SK-N-SH treated with all-trans-retinoic acid at 6 μM for 48 hours (cell line): ENCODE measurements around the gene CTCFL.
A peak's percentile ranks its signal among the peaks of the same experiment; 100 is the strongest.

ENCODE experiments used
- ATAC-seq: fragments of 200-7000 bp; cut with Tn5 transposase; 3 replicates; pipeline ENCODE4 v1.9.1; 2020; ENCODE audit warnings: mild to moderate bottlenecking, moderate library complexity
- ARNTL ChIP-seq: fragments of 450-650 bp; formaldehyde crosslinking; IDR thresholded peaks from 2 replicates; pipeline ENCODE4 v1.5.0; 2020; ENCODE audit warnings: low read depth, mild to moderate bottlenecking, moderate library complexity, borderline replicate concordance
- BACH2 ChIP-seq: fragments of 250-450 bp; sonication (Bioruptor Pico); IDR thresholded peaks from 2 replicates; pipeline ENCODE4 v1.9.0; 2021; ENCODE audit warnings: mild to moderate bottlenecking, borderline replicate concordance
- CSDC2 ChIP-seq: fragments of 250-450 bp; sonication (Bioruptor Pico); IDR thresholded peaks from 2 replicates; pipeline ENCODE4 v1.5.0; 2020; ENCODE audit warnings: mild to moderate bottlenecking, moderate library complexity
- ESRRG ChIP-seq: fragments of 250-450 bp; sonication (Bioruptor Pico); IDR thresholded peaks from 2 replicates; pipeline ENCODE4 v1.6.1; 2021; ENCODE audit warnings: mild to moderate bottlenecking
- GLIS3 ChIP-seq: fragments of 250-450 bp; sonication (Bioruptor Pico); IDR thresholded peaks from 2 replicates; pipeline ENCODE4 v1.5.0; 2020; ENCODE audit warnings: mild to moderate bottlenecking, moderate library complexity
- ISL1 ChIP-seq: fragments of 250-450 bp; sonication (Bioruptor Pico); IDR thresholded peaks from 2 replicates; pipeline ENCODE4 v2.1.2; 2022; ENCODE audit warnings: mild to moderate bottlenecking, moderate library complexity
- OSR1 ChIP-seq: fragments of 250-450 bp; sonication (Bioruptor Pico); IDR thresholded peaks from 2 replicates; pipeline ENCODE4 v1.8.0; 2022; ENCODE audit warnings: moderate library complexity, mild to moderate bottlenecking, inconsistent platforms
- PPARA ChIP-seq: fragments of 250-450 bp; sonication (Bioruptor Pico); IDR thresholded peaks from 2 replicates; pipeline ENCODE4 v1.5.0; 2020; ENCODE audit warnings: mild to moderate bottlenecking, borderline replicate concordance
- RARB ChIP-seq: fragments of 250-450 bp; sonication (Bioruptor Pico); IDR thresholded peaks from 2 replicates; pipeline ENCODE4 v1.8.0; 2021; ENCODE audit warnings: mild to moderate bottlenecking, moderate library complexity
- SNAI2 ChIP-seq: fragments of 250-450 bp; sonication (Bioruptor Pico); IDR thresholded peaks from 2 replicates; pipeline ENCODE4 v1.5.0; 2020; ENCODE audit warnings: mild to moderate bottlenecking, moderate library complexity
- TCF4 ChIP-seq: fragments of 250-450 bp; sonication (Bioruptor Pico); IDR thresholded peaks from 2 replicates; pipeline ENCODE4 v1.8.0; 2021; ENCODE audit warnings: mild to moderate bottlenecking, moderate library complexity, borderline replicate concordance
- ZC3H10 ChIP-seq: fragments of 250-450 bp; sonication (Bioruptor Pico); IDR thresholded peaks from 2 replicates; pipeline ENCODE4 v1.5.1; 2021; ENCODE audit warnings: mild to moderate bottlenecking, moderate library complexity
- ZFP3 ChIP-seq: fragments of 250-450 bp; sonication (Bioruptor Pico); IDR thresholded peaks from 2 replicates; pipeline ENCODE4 v1.5.0; 2020; ENCODE audit warnings: mild to moderate bottlenecking, moderate library complexity
- ZFP30 ChIP-seq: fragments of 450-650 bp; formaldehyde crosslinking; IDR thresholded peaks from 2 replicates; pipeline ENCODE4 v1.5.0; 2022; ENCODE audit warnings: mild to moderate bottlenecking, moderate library complexity
- ZNF565 ChIP-seq: fragments of 450-650 bp; formaldehyde crosslinking; conservative IDR thresholded peaks from 2 replicates; pipeline ENCODE4 v1.5.0; 2020; ENCODE audit warnings: low read depth, mild to moderate bottlenecking, moderate library complexity
- ZNF70 ChIP-seq: fragments of 450-650 bp; formaldehyde crosslinking; IDR thresholded peaks from 2 replicates; pipeline ENCODE4 v1.5.0; 2020; ENCODE audit warnings: mild to moderate bottlenecking, moderate library complexity
- ZNF8 ChIP-seq: fragments of 450-650 bp; formaldehyde crosslinking; IDR thresholded peaks from 2 replicates; pipeline ENCODE4 v1.5.0; 2020; ENCODE audit warnings: mild to moderate bottlenecking, moderate library complexity
- TF ChIP-seq, protein P1 (sequence below): fragments of 250-450 bp; sonication (Bioruptor Pico); IDR thresholded peaks from 2 replicates; pipeline ENCODE4 v1.5.1; 2021; ENCODE audit warnings: mild to moderate bottlenecking, moderate library complexity
- TF ChIP-seq, protein P2 (sequence below): fragments of 250-450 bp; sonication (Bioruptor Pico); IDR thresholded peaks from 2 replicates; pipeline ENCODE4 v1.8.0; 2020; ENCODE audit warnings: mild to moderate bottlenecking, moderate library complexity, borderline replicate concordance
- TF ChIP-seq, protein P3 (sequence below): fragments of 250-450 bp; sonication (Bioruptor Pico); IDR thresholded peaks from 2 replicates; pipeline ENCODE4 v1.8.0; 2021; ENCODE audit warnings: low read depth, mild to moderate bottlenecking, moderate library complexity, borderline replicate concordance
- TF ChIP-seq, protein P4 (sequence below): fragments of 250-450 bp; sonication (Bioruptor Pico); IDR thresholded peaks from 2 replicates; pipeline ENCODE4 v1.5.0; 2020; ENCODE audit warnings: mild to moderate bottlenecking, moderate library complexity

Gene CTCFL

GRCh38 chr20:57465943-57466342 lies 59.0 kb downstream of the CTCFL start (continued):
- TF ChIP-seq ZNF70 (CRISPR knock-in tag) (no peak), ARNTL (no peak), CSDC2 (CRISPR knock-in tag) (no peak), TCF4 (no peak)

DNA sequence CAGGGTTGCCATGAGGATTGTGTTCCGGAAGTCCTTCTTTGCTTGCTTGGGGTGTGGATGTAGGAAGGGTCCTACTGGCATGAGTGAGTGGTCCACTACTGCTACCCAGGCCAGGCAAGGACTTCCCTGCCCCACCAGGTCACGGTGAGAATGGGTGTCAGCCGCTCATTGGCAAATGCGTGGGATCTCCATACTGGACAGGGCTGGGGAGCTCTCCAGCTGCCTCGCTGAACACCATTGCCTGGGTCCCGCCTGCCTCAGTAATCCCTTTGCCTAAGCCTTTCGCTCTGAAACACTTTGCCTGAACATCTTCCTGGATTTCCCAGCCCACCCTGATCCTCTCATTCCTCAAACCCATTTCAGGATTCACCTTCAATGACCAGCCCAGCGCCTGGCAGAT lies 59.5 kb downstream of the CTCFL start:
- no peak for ATAC-seq
- TF ChIP-seq PPARA, result no peak
- no peak for TF ChIP-seq OSR1 (CRISPR knock-in tag)
- TF ChIP-seq ZFP30, result no peak
- TF ChIP-seq, protein P1, sequence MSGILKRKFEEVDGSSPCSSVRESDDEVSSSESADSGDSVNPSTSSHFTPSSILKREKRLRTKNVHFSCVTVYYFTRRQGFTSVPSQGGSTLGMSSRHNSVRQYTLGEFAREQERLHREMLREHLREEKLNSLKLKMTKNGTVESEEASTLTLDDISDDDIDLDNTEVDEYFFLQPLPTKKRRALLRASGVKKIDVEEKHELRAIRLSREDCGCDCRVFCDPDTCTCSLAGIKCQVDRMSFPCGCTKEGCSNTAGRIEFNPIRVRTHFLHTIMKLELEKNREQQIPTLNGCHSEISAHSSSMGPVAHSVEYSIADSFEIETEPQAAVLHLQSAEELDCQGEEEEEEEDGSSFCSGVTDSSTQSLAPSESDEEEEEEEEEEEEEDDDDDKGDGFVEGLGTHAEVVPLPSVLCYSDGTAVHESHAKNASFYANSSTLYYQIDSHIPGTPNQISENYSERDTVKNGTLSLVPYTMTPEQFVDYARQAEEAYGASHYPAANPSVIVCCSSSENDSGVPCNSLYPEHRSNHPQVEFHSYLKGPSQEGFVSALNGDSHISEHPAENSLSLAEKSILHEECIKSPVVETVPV (CRISPR knock-in tag), result no peak
- no peak for TF ChIP-seq TCF4
- no peak for TF ChIP-seq ZC3H10 (CRISPR knock-in tag)
- no peak for TF ChIP-seq ZNF565 (CRISPR knock-in tag)
- TF ChIP-seq RARB (CRISPR knock-in tag), result no peak
- no peak for TF ChIP-seq ARNTL
- TF ChIP-seq, protein P2, sequence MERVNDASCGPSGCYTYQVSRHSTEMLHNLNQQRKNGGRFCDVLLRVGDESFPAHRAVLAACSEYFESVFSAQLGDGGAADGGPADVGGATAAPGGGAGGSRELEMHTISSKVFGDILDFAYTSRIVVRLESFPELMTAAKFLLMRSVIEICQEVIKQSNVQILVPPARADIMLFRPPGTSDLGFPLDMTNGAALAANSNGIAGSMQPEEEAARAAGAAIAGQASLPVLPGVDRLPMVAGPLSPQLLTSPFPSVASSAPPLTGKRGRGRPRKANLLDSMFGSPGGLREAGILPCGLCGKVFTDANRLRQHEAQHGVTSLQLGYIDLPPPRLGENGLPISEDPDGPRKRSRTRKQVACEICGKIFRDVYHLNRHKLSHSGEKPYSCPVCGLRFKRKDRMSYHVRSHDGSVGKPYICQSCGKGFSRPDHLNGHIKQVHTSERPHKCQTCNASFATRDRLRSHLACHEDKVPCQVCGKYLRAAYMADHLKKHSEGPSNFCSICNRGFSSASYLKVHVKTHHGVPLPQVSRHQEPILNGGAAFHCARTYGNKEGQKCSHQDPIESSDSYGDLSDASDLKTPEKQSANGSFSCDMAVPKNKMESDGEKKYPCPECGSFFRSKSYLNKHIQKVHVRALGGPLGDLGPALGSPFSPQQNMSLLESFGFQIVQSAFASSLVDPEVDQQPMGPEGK (CRISPR knock-in tag), result no peak
- TF ChIP-seq CSDC2 (CRISPR knock-in tag), result no peak
- no peak for TF ChIP-seq BACH2
- TF ChIP-seq GLIS3 (CRISPR knock-in tag), result no peak
- TF ChIP-seq ZNF70 (CRISPR knock-in tag), result no peak
- no peak for TF ChIP-seq ISL1 (CRISPR knock-in tag)
- no peak for TF ChIP-seq ESRRG

DNA sequence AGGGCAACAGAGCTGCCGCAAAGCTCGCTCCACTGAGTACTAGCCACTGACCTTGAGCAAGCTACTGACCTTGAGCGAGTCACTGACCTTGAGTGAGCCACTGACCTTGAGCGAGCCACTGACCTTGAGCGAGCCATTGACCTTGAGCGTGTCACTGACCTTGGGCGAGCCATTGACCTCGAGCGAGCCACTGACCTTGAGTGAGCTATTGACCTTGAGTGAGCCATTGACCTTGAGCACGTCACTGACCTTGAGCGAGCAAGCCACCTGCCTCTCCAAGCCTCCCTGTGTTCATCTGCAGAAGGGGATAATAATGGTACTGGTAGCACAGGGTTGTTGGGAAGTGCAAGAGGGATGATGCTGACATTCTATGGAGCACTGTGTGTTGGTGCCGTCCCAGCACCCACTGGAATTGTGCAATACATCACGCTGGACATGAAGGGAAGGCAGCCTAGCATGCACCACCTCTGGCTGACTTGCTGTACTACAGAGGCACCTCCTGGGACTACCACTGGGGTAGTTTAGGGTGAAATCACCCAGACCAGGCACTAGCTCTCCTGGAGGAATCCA lies 60.2 kb downstream of the CTCFL start:
- no peak for TF ChIP-seq ZNF70 (CRISPR knock-in tag)
- TF ChIP-seq ZFP30, result no peak
- TF ChIP-seq ZC3H10 (CRISPR knock-in tag), result no peak
- no peak for TF ChIP-seq CSDC2 (CRISPR knock-in tag)
- no peak for TF ChIP-seq ZNF8
- peak; percentile 25; the same call in 1 of the 3 replicates for ATAC-seq

GRCh38 chr20:57462781-57463180 lies 62.2 kb downstream of the CTCFL start:
- ATAC-seq, result no peak
- no peak for TF ChIP-seq ZC3H10 (CRISPR knock-in tag)
- TF ChIP-seq ISL1 (CRISPR knock-in tag), result no peak
- TF ChIP-seq, protein P3, sequence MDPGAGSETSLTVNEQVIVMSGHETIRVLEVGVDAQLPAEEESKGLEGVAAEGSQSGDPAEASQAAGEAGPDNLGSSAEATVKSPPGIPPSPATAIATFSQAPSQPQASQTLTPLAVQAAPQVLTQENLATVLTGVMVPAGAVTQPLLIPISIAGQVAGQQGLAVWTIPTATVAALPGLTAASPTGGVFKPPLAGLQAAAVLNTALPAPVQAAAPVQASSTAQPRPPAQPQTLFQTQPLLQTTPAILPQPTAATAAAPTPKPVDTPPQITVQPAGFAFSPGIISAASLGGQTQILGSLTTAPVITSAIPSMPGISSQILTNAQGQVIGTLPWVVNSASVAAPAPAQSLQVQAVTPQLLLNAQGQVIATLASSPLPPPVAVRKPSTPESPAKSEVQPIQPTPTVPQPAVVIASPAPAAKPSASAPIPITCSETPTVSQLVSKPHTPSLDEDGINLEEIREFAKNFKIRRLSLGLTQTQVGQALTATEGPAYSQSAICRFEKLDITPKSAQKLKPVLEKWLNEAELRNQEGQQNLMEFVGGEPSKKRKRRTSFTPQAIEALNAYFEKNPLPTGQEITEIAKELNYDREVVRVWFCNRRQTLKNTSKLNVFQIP (CRISPR knock-in tag), result no peak
- TF ChIP-seq ZFP3 (CRISPR knock-in tag), result no peak
- no peak for TF ChIP-seq CSDC2 (CRISPR knock-in tag)
- TF ChIP-seq ZNF565 (CRISPR knock-in tag), result no peak
- no peak for TF ChIP-seq RARB (CRISPR knock-in tag)
- no peak for TF ChIP-seq ZNF70 (CRISPR knock-in tag)
- no peak for TF ChIP-seq ARNTL
- no peak for TF ChIP-seq BACH2
- TF ChIP-seq TCF4, result no peak
- TF ChIP-seq SNAI2 (CRISPR knock-in tag), result no peak
- TF ChIP-seq, protein P4, sequence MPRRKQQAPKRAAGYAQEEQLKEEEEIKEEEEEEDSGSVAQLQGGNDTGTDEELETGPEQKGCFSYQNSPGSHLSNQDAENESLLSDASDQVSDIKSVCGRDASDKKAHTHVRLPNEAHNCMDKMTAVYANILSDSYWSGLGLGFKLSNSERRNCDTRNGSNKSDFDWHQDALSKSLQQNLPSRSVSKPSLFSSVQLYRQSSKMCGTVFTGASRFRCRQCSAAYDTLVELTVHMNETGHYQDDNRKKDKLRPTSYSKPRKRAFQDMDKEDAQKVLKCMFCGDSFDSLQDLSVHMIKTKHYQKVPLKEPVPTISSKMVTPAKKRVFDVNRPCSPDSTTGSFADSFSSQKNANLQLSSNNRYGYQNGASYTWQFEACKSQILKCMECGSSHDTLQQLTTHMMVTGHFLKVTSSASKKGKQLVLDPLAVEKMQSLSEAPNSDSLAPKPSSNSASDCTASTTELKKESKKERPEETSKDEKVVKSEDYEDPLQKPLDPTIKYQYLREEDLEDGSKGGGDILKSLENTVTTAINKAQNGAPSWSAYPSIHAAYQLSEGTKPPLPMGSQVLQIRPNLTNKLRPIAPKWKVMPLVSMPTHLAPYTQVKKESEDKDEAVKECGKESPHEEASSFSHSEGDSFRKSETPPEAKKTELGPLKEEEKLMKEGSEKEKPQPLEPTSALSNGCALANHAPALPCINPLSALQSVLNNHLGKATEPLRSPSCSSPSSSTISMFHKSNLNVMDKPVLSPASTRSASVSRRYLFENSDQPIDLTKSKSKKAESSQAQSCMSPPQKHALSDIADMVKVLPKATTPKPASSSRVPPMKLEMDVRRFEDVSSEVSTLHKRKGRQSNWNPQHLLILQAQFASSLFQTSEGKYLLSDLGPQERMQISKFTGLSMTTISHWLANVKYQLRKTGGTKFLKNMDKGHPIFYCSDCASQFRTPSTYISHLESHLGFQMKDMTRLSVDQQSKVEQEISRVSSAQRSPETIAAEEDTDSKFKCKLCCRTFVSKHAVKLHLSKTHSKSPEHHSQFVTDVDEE (CRISPR knock-in tag), result no peak
